Activated effector memory CD4-positive, alpha-beta T cell treated with Interleukin-2 at 50 U/mL for 16 hours (primary cell): ENCODE data around the gene SMYD4.
"Not testable (repeated sequence)": the region's sequence is repeated elsewhere in the genome, so short reads cannot be mapped to it uniquely, and the experiment has no call there.

Experiments used
- DNase-seq: peaks from one replicate; pipeline ENCODE4 v3.0.0-alpha.2; 2020

The SMYD4 gene, protein sequence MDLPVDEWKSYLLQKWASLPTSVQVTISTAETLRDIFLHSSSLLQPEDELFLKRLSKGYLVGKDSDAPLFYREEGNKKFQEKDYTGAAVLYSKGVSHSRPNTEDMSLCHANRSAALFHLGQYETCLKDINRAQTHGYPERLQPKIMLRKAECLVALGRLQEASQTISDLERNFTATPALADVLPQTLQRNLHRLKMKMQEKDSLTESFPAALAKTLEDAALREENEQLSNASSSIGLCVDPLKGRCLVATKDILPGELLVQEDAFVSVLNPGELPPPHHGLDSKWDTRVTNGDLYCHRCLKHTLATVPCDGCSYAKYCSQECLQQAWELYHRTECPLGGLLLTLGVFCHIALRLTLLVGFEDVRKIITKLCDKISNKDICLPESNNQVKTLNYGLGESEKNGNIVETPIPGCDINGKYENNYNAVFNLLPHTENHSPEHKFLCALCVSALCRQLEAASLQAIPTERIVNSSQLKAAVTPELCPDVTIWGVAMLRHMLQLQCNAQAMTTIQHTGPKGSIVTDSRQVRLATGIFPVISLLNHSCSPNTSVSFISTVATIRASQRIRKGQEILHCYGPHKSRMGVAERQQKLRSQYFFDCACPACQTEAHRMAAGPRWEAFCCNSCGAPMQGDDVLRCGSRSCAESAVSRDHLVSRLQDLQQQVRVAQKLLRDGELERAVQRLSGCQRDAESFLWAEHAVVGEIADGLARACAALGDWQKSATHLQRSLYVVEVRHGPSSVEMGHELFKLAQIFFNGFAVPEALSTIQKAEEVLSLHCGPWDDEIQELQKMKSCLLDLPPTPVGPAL

DNA sequence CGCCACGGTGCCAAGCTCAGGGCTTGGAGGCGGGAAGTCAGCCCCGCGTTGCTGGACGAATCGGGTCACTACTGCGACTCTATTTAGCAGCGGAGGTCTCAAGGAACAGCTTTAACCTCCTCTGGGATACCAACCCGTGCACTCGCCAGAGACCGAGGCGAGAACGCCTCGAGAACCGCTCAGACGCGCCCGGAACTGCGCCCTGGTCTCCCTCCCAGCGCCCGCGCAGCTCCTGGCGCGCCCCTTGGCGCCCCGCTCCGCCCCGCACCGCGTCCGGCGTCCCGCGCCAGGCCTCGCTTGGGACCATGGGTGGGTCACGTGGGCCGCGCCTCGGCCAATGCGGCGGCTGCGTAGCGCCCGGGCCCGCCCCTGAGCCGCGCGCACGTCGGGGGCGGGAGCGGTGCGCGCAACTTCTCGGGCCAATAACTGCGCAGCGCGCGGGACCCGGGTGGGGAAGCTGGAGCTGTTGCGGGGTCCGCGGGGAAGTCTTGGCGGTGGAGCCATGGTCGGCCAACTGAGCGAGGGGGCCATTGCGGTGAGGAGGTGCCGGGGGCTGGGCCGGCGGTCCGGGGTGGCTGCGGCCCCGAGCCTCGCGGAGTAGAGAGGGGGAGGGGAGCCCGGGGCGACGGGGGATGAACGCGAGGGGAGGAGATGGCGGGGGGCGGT is at the start of gene SMYD4, which contains the start of gene RPA1:
SMYD4 (minus strand) TSS at position 311 of the 666 bp plus-strand sequence. CDS start 1,908 bp downstream, outside the sequence.
RPA1 (plus strand) TSS at position 414 of the 666 bp plus-strand sequence; CDS start at position 503, 89 bp downstream.
- DNase-seq, result peak; percentile 87

- DNase-seq, result peak; percentile 24
Measured at GRCh38 chr17:1878419-1879121, 48.9 kb upstream of the SMYD4 start.

- no peak for DNase-seq
Measured at GRCh38 chr17:1875597-1875996, 45.9 kb upstream of the SMYD4 start.

DNA sequence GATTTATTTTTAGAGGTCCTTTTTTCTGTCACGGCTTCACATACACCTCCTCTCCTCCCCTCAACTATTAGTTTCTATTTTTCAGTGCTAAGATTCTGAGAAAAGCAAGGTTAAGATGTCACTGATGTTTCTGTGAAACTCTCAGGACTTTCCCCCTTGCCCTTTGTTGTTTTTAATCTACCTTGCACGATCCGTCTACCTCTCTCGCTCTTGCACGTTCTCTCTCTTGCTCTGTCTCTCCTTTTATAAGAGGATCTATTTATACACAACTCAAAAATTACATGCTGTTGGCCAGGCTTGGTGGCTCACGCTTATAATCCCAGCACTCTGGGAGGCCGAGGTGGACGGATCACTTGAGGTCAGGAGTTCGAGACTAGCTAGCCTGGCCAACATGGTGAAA is 43.7 kb upstream of the SMYD4 start:
- no peak for DNase-seq

DNA sequence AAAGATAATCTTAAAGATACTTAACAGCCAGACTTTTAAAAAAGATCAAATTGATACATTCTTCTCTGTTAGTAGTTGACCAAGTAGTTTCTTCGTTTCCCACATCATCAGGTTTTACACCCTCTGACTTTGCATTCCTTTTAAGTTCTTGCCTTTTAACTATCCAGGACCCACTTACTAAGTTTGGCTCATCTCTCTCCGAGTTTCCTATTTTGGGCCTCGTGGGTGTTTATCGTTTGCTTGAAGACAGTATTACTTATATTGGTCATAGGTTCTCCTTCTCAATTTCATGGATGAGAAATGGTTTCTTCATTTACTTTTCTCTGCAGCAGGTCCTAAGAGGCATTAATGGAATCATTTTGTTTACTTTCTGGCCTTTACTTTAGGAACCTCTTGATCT is 43.3 kb upstream of the SMYD4 start:
- DNase-seq, result no peak

GRCh38 chr17:1872254-1872653 is 42.6 kb upstream of the SMYD4 start:
- no peak for DNase-seq

DNA sequence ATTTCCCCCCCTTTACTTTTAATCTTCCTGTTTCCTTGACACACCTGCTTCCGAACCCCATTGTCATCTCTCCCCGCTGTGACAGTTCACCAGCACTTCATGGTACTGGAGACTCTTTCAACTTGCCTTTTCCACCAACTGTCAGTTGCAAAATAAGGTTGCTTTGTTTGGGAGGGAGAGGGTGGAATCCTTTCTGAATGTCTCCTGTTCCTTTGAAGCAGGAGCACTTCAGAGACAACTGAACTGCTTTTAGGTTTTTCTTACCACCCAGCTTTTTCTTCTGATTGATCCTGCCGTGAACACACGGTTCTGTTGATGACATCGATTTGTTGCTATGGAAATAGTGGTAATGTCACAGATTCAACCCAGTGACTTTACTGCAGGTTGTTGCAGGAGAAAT is 42.1 kb upstream of the SMYD4 start:
- no peak for DNase-seq

GRCh38 chr17:1870592-1870991 is 40.9 kb upstream of the SMYD4 start:
- DNase-seq, result no peak

DNA sequence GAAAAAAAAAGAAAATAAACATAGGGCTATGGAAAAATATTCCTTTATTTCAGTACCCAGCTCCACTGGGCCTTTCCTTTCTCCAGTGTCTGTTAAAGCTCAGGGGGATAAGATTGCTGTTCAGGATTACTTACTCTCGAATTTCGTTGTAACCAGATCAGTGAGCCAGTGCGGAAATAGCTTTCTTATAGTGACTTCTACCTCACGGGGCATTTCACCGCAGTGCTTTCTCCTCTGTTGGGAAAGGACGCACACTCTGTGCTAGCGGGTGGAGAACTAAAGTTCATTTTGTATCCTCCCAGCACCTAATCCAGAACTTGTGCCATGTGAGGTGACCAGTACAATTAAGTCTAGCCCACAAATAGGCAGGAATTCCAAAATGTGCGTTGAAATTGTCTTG is 38.4 kb upstream of the SMYD4 start:
- no peak for DNase-seq

GRCh38 chr17:1867307-1867706 is 37.6 kb upstream of the SMYD4 start:
- DNase-seq, result no peak

GRCh38 chr17:1865252-1866037 is 35.7 kb upstream of the SMYD4 start:
- no peak for DNase-seq

DNA sequence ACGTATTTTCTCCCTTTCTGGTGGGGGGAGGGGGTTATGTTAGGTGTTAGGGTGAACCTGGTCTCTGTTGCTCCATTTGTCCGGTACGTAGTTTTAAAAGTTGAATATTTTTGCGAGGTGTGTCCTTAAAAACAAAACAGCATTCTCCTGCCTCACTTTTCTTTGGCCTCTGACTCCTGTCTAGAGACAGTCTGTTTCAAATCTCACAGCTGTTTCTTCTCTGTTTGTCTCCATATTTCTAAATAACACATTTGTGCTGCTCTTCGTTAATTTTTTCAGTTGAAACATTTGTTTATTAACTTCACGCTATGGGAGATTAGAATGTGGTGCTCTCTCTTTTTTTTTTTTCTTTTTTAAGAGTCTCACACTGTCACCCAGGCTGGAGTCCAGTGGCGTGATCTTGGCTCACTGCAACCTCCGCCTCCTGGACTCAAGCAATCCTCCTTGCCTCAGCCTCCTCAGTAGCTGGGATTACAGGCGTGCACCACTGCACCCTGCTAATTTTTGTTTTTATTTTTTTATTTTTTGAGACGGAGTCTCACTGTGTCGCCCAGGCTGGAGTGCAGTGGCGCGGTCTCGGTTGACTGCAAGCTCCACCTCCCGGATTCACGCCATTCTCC is 31.8 kb upstream of the SMYD4 start:
- DNase-seq, result no peak

DNA sequence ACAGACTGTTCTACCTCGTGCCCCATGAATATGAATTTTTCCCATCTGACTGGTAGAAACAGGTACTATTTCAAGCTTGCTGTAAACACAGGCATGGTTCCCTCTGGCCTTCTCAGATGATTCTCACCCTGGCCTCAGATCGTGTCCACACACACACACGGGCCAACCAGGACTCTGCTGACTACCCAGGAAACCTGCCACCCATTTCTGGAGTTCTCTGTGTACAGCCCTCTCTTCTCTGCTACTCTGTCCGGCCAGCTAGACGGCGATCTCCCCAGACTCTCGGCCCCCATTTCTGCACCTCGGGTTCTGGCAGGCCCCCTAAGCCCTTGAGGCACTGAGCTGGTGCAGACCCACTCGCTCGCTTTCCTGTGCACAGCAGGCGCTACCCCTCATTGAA is 31.3 kb upstream of the SMYD4 start:
- no peak for DNase-seq

DNA sequence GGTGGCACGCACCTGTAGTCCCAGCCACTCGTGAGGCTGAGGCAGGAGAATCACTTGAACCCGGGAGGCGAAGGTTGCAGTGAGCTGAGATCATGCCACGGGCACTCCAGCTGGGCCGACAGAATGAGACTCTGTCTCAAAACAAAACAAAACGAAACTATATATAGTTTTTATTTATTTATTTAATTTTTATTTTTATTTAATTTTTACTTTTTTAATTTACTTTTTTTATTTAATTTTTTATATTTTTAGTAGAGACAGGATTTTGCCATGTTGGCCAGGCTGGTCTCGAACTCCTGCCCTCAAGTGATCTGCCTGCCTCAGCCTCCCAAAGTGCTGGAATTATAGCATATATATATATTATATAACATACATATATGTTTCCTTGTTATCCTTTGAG is 26.8 kb upstream of the SMYD4 start:
- DNase-seq, result not testable (repeated sequence)

- no peak for DNase-seq
Measured at GRCh38 chr17:1853698-1854097, 24.0 kb upstream of the SMYD4 start.

GRCh38 chr17:1852327-1852726 is 22.6 kb upstream of the SMYD4 start:
- DNase-seq, result no peak

GRCh38 chr17:1847191-1847590 is 17.5 kb upstream of the SMYD4 start:
- no peak for DNase-seq

DNA sequence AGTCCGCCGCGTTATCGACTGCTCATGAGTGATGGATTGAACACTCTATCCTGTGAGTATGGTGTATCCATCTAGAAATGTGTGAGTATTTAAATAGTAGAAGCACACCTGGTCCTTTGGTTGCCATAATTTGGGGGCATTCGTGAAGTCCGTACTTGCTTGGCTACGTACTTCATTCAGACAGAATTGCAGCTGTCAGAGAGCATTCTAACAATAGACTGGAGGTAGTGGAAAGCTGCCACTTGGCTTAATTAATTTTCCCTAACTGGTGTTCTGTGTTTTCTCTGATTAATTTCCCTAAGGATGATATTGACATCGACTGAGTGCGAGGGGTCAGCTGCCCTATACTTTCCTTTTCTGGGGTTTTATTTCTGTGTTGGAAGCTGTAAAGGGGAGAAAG is 14.2 kb upstream of the SMYD4 start:
- DNase-seq, result no peak

DNA sequence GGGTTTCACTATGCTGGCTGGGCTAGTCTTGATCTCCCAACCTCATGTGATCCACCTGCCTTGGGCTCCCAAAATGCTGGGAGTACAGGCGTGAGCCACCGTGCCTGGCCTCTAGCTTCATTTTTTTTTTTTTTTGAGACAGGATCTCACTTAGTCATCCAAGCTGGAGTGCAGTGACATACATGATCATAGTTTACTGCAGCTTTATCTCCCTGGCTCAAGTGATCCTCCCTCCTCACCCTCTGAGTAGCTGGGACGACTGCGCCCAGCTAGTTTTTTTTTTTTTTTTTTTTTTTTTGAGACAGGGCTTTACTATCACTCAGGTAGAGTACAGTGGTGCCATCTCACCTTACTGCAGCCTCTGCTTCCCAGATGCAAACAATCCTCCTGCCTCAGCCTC is 9.8 kb upstream of the SMYD4 start:
- DNase-seq, result no peak

DNA sequence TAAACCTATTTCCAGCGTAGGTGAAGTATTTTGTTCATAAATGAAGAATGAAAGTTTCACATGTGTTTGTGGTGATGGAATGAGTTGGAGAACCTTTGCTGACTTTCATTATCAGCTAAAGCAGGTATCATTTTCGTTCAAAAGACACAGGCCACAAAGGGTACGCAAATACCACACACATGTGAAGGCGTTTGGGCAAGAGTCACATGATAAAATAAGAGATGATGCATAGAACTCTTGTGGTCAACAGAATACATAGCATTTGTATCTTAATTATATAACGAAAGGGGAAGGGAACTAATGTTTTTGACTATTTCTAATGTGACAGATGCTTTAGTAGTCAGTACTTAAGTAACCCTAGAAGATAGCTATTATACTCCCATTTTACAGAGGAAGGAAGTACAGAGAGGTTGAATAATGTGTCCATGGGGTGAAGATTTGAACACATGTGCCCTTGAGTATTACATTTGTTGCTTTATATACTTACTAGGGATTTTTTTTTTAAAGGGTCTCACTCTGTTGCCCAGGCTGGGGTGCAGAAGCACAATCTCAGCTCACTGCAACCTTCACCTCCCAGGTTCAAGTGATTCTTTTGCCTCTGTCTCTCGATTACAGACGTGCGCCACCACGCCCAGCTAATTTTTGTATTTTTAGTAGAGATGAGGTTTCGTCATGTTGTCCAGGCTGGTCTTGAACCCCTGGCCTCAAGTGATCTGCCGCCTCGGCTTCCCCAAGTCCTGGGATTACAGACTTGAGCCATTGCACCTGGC is 4.9 kb upstream of the SMYD4 start:
- no peak for DNase-seq

DNA sequence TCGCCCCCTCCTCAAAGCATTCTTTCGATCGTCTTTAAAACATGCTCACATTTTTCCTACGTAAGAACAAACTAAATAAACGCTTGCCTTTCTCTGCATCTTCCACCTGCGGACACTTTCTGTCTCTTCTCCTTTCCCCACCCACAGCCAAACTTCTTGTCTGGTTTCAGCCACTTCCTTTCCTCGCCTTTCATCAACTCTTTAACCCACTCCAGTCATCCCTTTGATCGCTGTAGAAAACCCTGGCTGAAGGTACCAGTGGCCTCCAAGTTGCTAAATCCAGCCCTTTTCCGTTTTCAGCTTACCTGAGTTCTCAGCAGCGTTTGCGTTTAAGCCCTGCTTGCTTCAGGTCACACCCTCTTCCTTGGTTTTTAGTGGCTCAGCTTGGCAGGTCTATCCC is 586 bp upstream of the SMYD4 start:
- peak; percentile 11 for DNase-seq
